Measurements from ENCODE around the gene NOTCH1.

DNA sequence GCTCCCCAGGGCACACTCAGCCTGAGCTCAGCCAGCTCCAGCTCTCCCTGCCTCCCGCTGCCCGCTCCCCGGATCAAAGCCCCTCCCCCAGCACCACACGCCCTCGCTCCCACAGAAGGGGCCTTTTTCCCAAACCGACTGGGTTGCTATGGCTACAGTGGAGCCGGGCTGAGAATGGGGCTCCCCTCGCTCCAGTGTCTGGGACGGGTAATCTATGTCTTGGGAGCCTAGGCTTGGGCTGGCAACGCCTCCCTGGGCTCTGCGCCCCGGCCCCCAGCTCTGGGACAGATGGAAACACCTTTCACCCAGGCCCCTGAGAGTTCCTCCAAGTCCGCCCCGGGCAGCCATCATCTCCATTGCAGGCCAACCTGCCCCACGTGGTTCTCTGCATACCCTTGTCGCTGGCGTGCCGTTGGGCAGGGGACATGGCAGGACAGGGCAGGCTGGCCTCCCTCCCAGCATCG lies 29.6 kb downstream of the NOTCH1 start:
- TF ChIP-seq, protein P1, sequence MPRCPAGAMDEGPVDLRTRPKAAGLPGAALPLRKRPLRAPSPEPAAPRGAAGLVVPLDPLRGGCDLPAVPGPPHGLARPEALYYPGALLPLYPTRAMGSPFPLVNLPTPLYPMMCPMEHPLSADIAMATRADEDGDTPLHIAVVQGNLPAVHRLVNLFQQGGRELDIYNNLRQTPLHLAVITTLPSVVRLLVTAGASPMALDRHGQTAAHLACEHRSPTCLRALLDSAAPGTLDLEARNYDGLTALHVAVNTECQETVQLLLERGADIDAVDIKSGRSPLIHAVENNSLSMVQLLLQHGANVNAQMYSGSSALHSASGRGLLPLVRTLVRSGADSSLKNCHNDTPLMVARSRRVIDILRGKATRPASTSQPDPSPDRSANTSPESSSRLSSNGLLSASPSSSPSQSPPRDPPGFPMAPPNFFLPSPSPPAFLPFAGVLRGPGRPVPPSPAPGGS (IDR thresholded peaks at IDR 0.05): no peak
- TF ChIP-seq, protein P2, sequence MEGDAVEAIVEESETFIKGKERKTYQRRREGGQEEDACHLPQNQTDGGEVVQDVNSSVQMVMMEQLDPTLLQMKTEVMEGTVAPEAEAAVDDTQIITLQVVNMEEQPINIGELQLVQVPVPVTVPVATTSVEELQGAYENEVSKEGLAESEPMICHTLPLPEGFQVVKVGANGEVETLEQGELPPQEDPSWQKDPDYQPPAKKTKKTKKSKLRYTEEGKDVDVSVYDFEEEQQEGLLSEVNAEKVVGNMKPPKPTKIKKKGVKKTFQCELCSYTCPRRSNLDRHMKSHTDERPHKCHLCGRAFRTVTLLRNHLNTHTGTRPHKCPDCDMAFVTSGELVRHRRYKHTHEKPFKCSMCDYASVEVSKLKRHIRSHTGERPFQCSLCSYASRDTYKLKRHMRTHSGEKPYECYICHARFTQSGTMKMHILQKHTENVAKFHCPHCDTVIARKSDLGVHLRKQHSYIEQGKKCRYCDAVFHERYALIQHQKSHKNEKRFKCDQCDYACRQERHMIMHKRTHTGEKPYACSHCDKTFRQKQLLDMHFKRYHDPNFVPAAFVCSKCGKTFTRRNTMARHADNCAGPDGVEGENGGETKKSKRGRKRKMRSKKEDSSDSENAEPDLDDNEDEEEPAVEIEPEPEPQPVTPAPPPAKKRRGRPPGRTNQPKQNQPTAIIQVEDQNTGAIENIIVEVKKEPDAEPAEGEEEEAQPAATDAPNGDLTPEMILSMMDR (IDR thresholded peaks at IDR 0.05): no peak
